HUES6 (cell line): ENCODE results near the gene ITGA11.

ENCODE experiments used
- H3K27ac ChIP-seq: 2 replicates; pipeline ENCODE4 v1.7.0; 2013; ENCODE audit warnings: low read depth, mild to moderate bottlenecking, low read length, inconsistent platforms
- H3K27me3 ChIP-seq: 2 replicates; pipeline ENCODE4 v1.6.1; 2013; ENCODE audit warnings: low read length; ENCODE audit not compliant: control insufficient read depth, insufficient read depth
- H3K36me3 ChIP-seq: 2 replicates; pipeline ENCODE4 v1.6.1; 2013; ENCODE audit warnings: low read length; ENCODE audit not compliant: control insufficient read depth, insufficient read depth
- H3K4me1 ChIP-seq: 2 replicates; pipeline ENCODE4 v1.6.1; 2013; ENCODE audit warnings: low read length; ENCODE audit not compliant: control insufficient read depth, insufficient read depth
- H3K4me3 ChIP-seq: 2 replicates; pipeline ENCODE4 v1.5.1; 2013; ENCODE audit warnings: low read depth, low read length
- H3K9ac ChIP-seq: one replicate; pipeline ENCODE4 v1.6.1; 2013; ENCODE audit warnings: mild to moderate bottlenecking, low read length
- H3K9me3 ChIP-seq: 2 replicates; pipeline ENCODE4 v1.6.1; 2013; ENCODE audit warnings: low read depth, low read length; ENCODE audit not compliant: control insufficient read depth, insufficient read depth

ITGA11 gene

GRCh38 chr15:68379058-68379758 lies 52.8 kb downstream of the ITGA11 start:
- no peaks in the 10 kb centered on the region for H3K27me3 ChIP-seq
- no peak overlapping the region for H3K4me3 ChIP-seq
- no peak overlapping the region for H3K27ac ChIP-seq
- no peaks in the 10 kb centered on the region for H3K36me3 ChIP-seq
- H3K9ac ChIP-seq, result no peak overlapping the region
- no peaks in the 10 kb centered on the region for H3K9me3 ChIP-seq
- H3K4me1 ChIP-seq, result no peaks in the 10 kb centered on the region

- Histone ChIP-seq H3K9ac (no peak overlapping the region), H3K4me1 (no peaks in the 10 kb centered on the region), H3K36me3 (no peaks in the 10 kb centered on the region), H3K27ac (no peak overlapping the region), H3K9me3 (no peaks in the 10 kb centered on the region), H3K4me3 (no peak overlapping the region), H3K27me3 (no peaks in the 10 kb centered on the region)
Observed at GRCh38 chr15:68378595-68378994, 53.4 kb downstream of the ITGA11 start.

- Histone ChIP-seq H3K36me3 (no peaks in the 10 kb centered on the region), H3K4me1 (no peaks in the 10 kb centered on the region), H3K9me3 (no peaks in the 10 kb centered on the region), H3K27me3 (no peaks in the 10 kb centered on the region), H3K9ac (no peak overlapping the region), H3K4me3 (no peak overlapping the region), H3K27ac (no peak overlapping the region)
Observed at GRCh38 chr15:68377766-68378165, 54.2 kb downstream of the ITGA11 start.

- no peaks in the 10 kb centered on the region for H3K36me3 ChIP-seq
- no peak overlapping the region for H3K27ac ChIP-seq
- no peaks in the 10 kb centered on the region for H3K9me3 ChIP-seq
- H3K4me1 ChIP-seq, result no peaks in the 10 kb centered on the region
- H3K27me3 ChIP-seq, result no peaks in the 10 kb centered on the region
- H3K4me3 ChIP-seq, result no peak overlapping the region
- no peak overlapping the region for H3K9ac ChIP-seq
Observed at GRCh38 chr15:68376447-68377060, 55.4 kb downstream of the ITGA11 start.

GRCh38 chr15:68375716-68376220 lies 56.2 kb downstream of the ITGA11 start:
- Histone ChIP-seq H3K27ac (no peak overlapping the region), H3K4me3 (no peak overlapping the region), H3K36me3 (no peaks in the 10 kb centered on the region), H3K4me1 (no peaks in the 10 kb centered on the region), H3K27me3 (no peaks in the 10 kb centered on the region), H3K9me3 (no peaks in the 10 kb centered on the region), H3K9ac (no peak overlapping the region)

GRCh38 chr15:68375191-68375631 lies 56.8 kb downstream of the ITGA11 start:
- no peak overlapping the region for H3K9ac ChIP-seq
- H3K9me3 ChIP-seq, result no peaks in the 10 kb centered on the region
- no peaks in the 10 kb centered on the region for H3K27me3 ChIP-seq
- H3K4me1 ChIP-seq, result no peaks in the 10 kb centered on the region
- no peak overlapping the region for H3K27ac ChIP-seq
- H3K36me3 ChIP-seq, result no peaks in the 10 kb centered on the region
- no peak overlapping the region for H3K4me3 ChIP-seq

GRCh38 chr15:68374168-68374745 lies 57.7 kb downstream of the ITGA11 start:
- Histone ChIP-seq H3K4me3 (no peak overlapping the region), H3K36me3 (no peaks in the 10 kb centered on the region), H3K4me1 (no peaks in the 10 kb centered on the region), H3K9ac (no peak overlapping the region), H3K9me3 (no peaks in the 10 kb centered on the region), H3K27ac (no peak overlapping the region), H3K27me3 (no peaks in the 10 kb centered on the region)

- no peak overlapping the region for H3K4me3 ChIP-seq
- H3K9me3 ChIP-seq, result no peaks in the 10 kb centered on the region
- H3K9ac ChIP-seq, result no peak overlapping the region
- H3K36me3 ChIP-seq, result no peaks in the 10 kb centered on the region
- H3K27me3 ChIP-seq, result no peaks in the 10 kb centered on the region
- H3K4me1 ChIP-seq, result no peaks in the 10 kb centered on the region
- no peak overlapping the region for H3K27ac ChIP-seq
Observed at GRCh38 chr15:68373028-68373427, 58.9 kb downstream of the ITGA11 start.

- Histone ChIP-seq H3K4me3 (no peak overlapping the region), H3K9ac (no peak overlapping the region), H3K27ac (no peak overlapping the region), H3K27me3 (no peaks in the 10 kb centered on the region), H3K9me3 (no peaks in the 10 kb centered on the region), H3K36me3 (no peaks in the 10 kb centered on the region), H3K4me1 (no peaks in the 10 kb centered on the region)
Observed at GRCh38 chr15:68372291-68372811, 59.6 kb downstream of the ITGA11 start.

GRCh38 chr15:68371851-68372250 lies 60.1 kb downstream of the ITGA11 start:
- Histone ChIP-seq H3K9me3 (no peaks in the 10 kb centered on the region), H3K27me3 (no peaks in the 10 kb centered on the region), H3K9ac (no peak overlapping the region), H3K36me3 (no peaks in the 10 kb centered on the region), H3K4me1 (no peaks in the 10 kb centered on the region; the same call in 1 of the 2 replicates), H3K27ac (no peak overlapping the region), H3K4me3 (no peak overlapping the region)

GRCh38 chr15:68371160-68371559 lies 60.8 kb downstream of the ITGA11 start:
- no peaks in the 10 kb centered on the region for H3K9me3 ChIP-seq
- H3K27me3 ChIP-seq, result no peaks in the 10 kb centered on the region
- no peak overlapping the region for H3K4me3 ChIP-seq
- no peak overlapping the region for H3K9ac ChIP-seq
- no peak overlapping the region for H3K27ac ChIP-seq
- no peaks in the 10 kb centered on the region for H3K36me3 ChIP-seq
- peaks cover 6% of the 10 kb centered on the region; the same call in 1 of the 2 replicates for H3K4me1 ChIP-seq
